ENCODE measurements around the gene JAK3. TPM values are rescaled to one million over a fixed set of nuclear protein-coding genes. Genes with fewer than 3 reads are reported as not detected.
"Not testable (repeated sequence)": the region's sequence is repeated elsewhere in the genome, so short reads cannot be mapped to it uniquely, and the experiment has no call there.

The JAK3 gene
- total RNA-seq, 1 donor from 2014 or later, result 30.9 TPM

GRCh38 chr19:17778251-17778967, 69.4 kb downstream of the JAK3 start:
- DNase-seq (ENCODE audit: low spot score), result peak; percentile 60
- Mint-ChIP-seq H3K36me3 (ENCODE audit: low read depth, unreplicated experiment) (no peaks in the 10 kb centered on the region), H3K4me3 (ENCODE audit: unreplicated experiment) (no peak overlapping the region), H3K4me1 (ENCODE audit: unreplicated experiment) (no peaks in the 10 kb centered on the region), H3K9me3 (ENCODE audit: unreplicated experiment) (no peaks in the 10 kb centered on the region), H3K27me3 (ENCODE audit: unreplicated experiment) (peaks cover 7% of the 10 kb centered on the region), H3K27ac (ENCODE audit: unreplicated experiment) (no peak overlapping the region)
- no peak for TF ChIP-seq CTCF (IDR thresholded peaks at IDR 0.05; ENCODE audit: unreplicated experiment)

- H3K4me3 Mint-ChIP-seq (ENCODE audit: unreplicated experiment); H3K4me1 Mint-ChIP-seq (ENCODE audit: unreplicated experiment); H3K36me3 Mint-ChIP-seq (ENCODE audit: low read depth, unreplicated experiment); H3K27ac Mint-ChIP-seq (ENCODE audit: unreplicated experiment); DNase-seq (ENCODE audit: low spot score); H3K9me3 Mint-ChIP-seq (ENCODE audit: unreplicated experiment): not testable (repeated sequence)
- peaks cover 11% of the 10 kb centered on the region for H3K27me3 Mint-ChIP-seq (ENCODE audit: unreplicated experiment)
These were observed 69.9 kb downstream of the JAK3 start for GRCh38 chr19:17777840-17778239.

- Mint-ChIP-seq H3K4me1 (ENCODE audit: unreplicated experiment) (no peaks in the 10 kb centered on the region), H3K4me3 (ENCODE audit: unreplicated experiment) (no peak overlapping the region), H3K36me3 (ENCODE audit: low read depth, unreplicated experiment) (no peaks in the 10 kb centered on the region), H3K9me3 (ENCODE audit: unreplicated experiment) (no peaks in the 10 kb centered on the region), H3K27me3 (ENCODE audit: unreplicated experiment) (peaks cover 9% of the 10 kb centered on the region), H3K27ac (ENCODE audit: unreplicated experiment) (no peak overlapping the region)
- TF ChIP-seq CTCF (IDR thresholded peaks at IDR 0.05; ENCODE audit: unreplicated experiment), result no peak
- no peak for DNase-seq (ENCODE audit: low spot score)
These were observed 71.6 kb downstream of the JAK3 start for GRCh38 chr19:17775991-17776803.

- TF ChIP-seq CTCF (IDR thresholded peaks at IDR 0.05; ENCODE audit: unreplicated experiment), result peak; percentile 76
- Mint-ChIP-seq H3K9me3 (ENCODE audit: unreplicated experiment) (no peaks in the 10 kb centered on the region), H3K4me1 (ENCODE audit: unreplicated experiment) (no peaks in the 10 kb centered on the region), H3K36me3 (ENCODE audit: low read depth, unreplicated experiment) (no peaks in the 10 kb centered on the region), H3K4me3 (ENCODE audit: unreplicated experiment) (no peak overlapping the region), H3K27ac (ENCODE audit: unreplicated experiment) (no peak overlapping the region), H3K27me3 (ENCODE audit: unreplicated experiment) (peaks cover 9% of the 10 kb centered on the region)
- peak; percentile 83 for DNase-seq (ENCODE audit: low spot score)
These were observed 72.4 kb downstream of the JAK3 start for GRCh38 chr19:17775245-17775927.

Other genes with a start within 250 kb of the JAK3 start
- gene UNC13A, start 159.6 kb downstream of the JAK3 start, total RNA-seq (ENCODE audit: unreplicated experiment), result 1.2 TPM
- 173 TPM for gene MAP1S, start 128.5 kb downstream of the JAK3 start, total RNA-seq (ENCODE audit: unreplicated experiment)
- gene FCHO1, start 96.5 kb downstream of the JAK3 start, total RNA-seq (ENCODE audit: unreplicated experiment), result 2.7 TPM
- gene B3GNT3, start 52.8 kb downstream of the JAK3 start, total RNA-seq (ENCODE audit: unreplicated experiment), result 0.77 TPM
- 0.36 TPM for gene INSL3, start 26.5 kb downstream of the JAK3 start, total RNA-seq (ENCODE audit: unreplicated experiment)
- 2,048 TPM for gene RPL18A, start 11.9 kb upstream of the JAK3 start, total RNA-seq (ENCODE audit: unreplicated experiment)
- gene SLC5A5, start 24.0 kb upstream of the JAK3 start, total RNA-seq (ENCODE audit: unreplicated experiment), result not detected
- gene CCDC124, start 85.0 kb upstream of the JAK3 start, total RNA-seq (ENCODE audit: unreplicated experiment), result 68.2 TPM
- gene KCNN1, start 119.1 kb upstream of the JAK3 start, total RNA-seq (ENCODE audit: unreplicated experiment), result 19.3 TPM
- gene ARRDC2, start 160.2 kb upstream of the JAK3 start, total RNA-seq (ENCODE audit: unreplicated experiment), result 2.8 TPM
- gene IL12RB1, start 239.0 kb upstream of the JAK3 start, total RNA-seq (ENCODE audit: unreplicated experiment), result not detected
- gene MAST3, start 249.8 kb upstream of the JAK3 start, total RNA-seq (ENCODE audit: unreplicated experiment), result 3.9 TPM

Measured in endothelial cell (in vitro differentiated cells).